HG03571 (cell line): ENCODE results near the gene WDR87.

Experiments
- ATAC-seq: cut with Tn5 transposase; IDR thresholded peaks from one replicate; pipeline ENCODE4 v1.9.1; 2021; ENCODE audit not compliant: unreplicated experiment

WDR87 gene

GRCh38 chr19:37905946-37906868 lies at the start of gene WDR87:
TSS of gene WDR87 (minus strand) at chr19:37906594. CDS start at chr19:37898239, 8,355 bp downstream.
- peak; percentile 17 for ATAC-seq

GRCh38 chr19:37955986-37956385 lies 49.6 kb upstream of the WDR87 start:
- ATAC-seq, result no peak

- ATAC-seq, result no peak
Observed at GRCh38 chr19:37954421-37954874, 48.1 kb upstream of the WDR87 start.

- ATAC-seq, result no peak
Observed at GRCh38 chr19:37953918-37954303, 47.5 kb upstream of the WDR87 start.

- ATAC-seq, result no peak
Observed at GRCh38 chr19:37953171-37953917, 47.0 kb upstream of the WDR87 start.

DNA sequence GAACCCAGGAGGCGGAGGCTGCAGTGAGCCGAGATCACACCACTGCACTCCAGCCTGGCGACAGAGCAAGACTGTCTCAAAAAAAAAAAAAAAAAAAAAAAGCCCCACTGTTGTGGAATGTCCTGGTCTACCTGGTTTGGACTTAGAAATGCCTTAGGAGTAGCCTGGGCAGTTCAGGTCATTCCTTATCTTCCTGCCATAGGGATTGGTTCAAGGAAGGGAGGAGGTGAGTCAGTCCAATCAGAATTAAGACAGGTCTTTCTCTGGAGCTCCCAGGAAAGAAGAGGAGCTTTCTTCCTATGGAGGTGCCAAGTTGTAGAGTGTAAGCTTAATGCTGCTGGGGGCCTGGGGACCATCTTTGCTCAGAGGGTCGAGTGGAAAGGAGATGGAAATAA lies 45.4 kb upstream of the WDR87 start:
- no peak for ATAC-seq

- ATAC-seq, result no peak
Observed at GRCh38 chr19:37950471-37951175, 44.2 kb upstream of the WDR87 start.

GRCh38 chr19:37948362-37948761 lies 42.0 kb upstream of the WDR87 start:
- ATAC-seq, result no peak

- no peak for ATAC-seq
Observed at GRCh38 chr19:37947778-37948177, 41.4 kb upstream of the WDR87 start.

- no peak for ATAC-seq
Observed at GRCh38 chr19:37946132-37946531, 39.7 kb upstream of the WDR87 start.

DNA sequence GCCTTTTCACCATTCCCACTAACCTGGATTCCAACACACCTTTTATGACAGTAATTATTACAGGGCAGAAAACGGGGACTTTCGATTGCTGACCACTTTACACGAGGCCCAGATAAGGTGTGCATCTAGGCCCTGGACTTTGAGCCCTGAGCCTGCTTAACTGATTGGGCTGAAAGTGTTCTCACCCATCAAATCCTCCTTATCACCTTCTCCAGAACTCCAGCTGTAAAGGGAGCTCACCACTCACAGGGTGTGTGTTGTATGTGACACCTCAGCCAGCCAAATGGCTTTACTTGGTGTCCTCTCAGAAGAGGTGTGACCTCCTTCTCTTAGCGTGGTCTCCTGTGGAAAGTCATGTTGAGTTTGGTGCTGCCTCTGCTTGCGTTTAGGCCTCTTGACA lies 37.1 kb upstream of the WDR87 start:
- no peak for ATAC-seq

- ATAC-seq, result no peak
Observed at GRCh38 chr19:37942516-37942902, 36.1 kb upstream of the WDR87 start.

DNA sequence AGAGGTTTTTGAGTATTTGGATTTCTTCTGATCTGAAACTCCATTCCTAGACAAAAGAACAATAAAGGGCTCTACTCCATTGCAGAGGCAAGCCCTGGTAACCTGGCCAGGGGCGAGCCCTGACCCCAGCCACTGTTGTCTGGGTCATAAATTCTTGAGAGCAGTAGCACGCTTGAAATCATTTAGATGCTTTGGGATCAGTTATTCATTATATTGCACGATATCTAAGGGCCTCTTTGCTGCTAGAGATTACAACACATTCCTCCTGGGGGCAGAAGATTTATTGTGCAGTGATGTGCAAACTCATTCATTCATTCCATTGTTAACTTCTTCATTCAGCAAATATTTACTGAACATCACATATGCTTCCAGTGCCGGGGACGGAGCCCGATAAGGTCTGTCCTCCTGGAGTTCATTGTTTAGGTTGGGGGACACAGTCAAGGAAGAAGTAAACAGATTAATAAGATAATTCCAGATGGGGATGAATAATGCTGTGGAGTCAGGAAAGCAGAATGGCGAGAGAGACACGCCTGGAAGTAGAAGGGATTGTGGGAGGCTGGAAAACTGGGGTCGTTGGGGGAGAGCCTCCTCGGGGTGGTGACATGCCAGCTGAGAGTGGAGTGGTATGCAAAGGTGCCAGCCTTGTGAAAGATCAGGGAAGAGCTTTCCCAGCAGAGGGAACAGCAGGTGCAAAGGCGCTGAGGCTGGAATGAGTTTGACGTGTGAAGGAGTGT lies 35.6 kb upstream of the WDR87 start:
- ATAC-seq, result no peak

DNA sequence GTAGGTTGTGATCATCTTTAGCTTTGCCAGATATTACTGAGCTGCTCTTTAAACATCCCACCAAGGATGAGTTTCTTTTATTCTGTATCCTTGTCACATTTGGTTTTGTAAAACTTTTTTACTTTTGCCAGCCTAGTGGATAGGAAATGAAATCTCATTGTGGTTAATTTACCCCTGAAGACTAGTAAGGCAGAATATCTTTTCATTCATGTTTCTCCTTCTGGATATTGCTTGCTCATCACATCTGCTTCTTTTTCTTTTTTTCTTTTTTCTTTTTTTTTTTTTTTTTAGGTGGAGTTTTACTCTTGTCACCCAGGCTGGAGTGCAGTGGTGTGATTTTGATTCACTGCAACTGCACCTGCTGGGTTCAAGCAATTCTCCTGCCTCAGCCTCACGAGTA lies 32.0 kb upstream of the WDR87 start:
- no peak for ATAC-seq

DNA sequence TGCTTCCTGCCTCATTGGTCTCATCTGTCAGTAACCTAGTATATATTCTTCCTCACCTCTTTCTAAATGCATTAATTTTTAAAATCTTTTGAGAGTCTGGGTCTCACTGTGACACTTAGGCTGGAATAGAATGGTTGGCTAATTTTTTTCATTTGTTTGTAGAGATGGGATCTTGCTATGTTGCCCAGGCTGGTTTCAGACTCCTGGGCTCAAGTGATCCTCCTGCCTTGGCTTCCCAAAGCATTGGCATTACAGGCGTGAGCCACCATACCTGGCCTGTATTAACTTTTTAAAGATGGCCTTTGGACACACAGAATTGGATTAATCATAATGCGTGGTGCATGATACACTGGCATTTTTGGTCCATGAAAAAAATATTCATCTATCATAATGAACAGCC lies 30.5 kb upstream of the WDR87 start:
- no peak for ATAC-seq

DNA sequence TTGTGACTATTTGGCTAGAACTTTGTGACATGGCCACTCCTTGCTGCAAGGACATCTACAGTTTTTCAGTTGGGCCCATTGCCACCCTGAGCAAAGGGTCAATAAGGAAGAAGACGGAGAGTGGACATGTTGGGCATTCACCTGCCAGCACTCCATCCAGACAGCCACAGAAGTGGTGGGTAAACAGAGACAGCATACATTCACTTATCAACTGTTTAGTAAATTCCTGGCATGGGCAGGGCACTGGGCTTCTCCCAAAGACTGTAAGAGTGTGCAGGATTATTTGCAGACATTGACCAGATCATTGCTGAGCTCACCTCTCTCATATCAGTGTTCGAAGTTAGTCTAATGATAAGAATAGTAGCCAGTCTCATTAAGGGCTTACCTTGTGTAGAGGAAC lies 29.8 kb upstream of the WDR87 start:
- ATAC-seq, result no peak

DNA sequence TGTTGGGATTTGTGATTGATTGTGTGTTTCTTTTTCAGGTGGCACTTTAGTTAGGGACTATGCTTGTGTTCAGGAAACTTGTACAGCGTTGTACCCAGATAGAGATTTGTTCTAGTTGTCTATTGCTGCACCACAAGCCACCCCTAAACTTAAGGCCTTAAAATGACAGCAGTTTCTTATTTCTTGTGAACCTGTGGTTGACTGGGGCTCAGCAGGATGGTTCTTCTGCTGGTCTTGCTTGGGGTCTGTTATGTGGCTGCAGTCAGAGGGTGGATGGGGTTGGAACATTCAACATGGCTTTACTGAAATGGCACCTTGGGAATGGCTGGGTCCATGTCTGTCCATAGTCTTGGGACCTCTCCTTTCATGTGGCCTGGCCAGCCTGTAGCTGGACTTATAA lies 28.9 kb upstream of the WDR87 start:
- no peak for ATAC-seq

- no peak for ATAC-seq
Observed at GRCh38 chr19:37933937-37934358, 27.6 kb upstream of the WDR87 start.

DNA sequence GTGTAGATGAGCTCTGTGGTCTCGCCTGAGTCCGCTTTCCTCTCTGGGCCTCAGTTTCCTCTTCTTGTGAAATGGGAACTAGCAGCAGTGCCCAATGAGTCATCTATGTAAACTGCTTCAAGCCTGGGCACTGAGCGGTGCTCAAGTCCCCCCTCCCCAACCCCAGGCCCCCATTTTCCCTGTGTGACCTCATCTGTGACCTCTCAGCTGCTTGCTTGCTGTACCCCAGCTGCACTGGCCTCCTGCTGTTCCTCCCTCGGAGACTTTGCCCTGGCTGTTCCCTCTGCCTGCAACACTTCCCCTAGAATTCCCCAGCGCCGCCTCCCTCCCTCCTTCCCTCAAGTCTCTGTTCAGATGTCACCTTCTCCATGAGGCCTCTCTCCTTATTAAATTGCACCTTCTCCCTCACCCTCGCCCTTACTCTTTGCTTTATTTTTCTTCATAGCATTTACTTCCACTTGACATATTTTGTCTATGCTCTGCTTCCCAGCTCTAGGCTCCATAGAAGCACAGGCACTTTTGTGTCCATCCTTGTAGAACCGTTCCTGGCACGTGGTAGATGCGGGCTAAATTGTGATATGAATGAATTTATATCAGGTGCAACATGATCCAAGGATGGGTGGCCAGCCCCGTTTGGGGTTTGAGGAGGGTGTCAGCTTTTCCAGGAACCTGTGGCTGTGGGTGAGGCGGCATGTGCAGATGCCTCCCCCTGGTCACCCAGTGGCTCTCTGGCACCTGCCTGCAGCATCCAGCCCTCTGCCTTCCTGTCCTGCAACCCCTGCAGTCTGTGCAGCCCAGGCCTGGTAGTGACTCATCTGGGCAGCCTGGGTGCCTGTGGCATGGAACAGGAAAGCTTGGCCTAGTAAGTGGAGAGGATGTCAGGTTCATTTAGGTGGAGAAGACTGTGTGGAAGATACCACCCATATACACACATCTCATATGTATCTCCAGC lies 26.9 kb upstream of the WDR87 start:
- ATAC-seq, result no peak
